Activated CD4-positive, alpha-beta memory T cell treated with anti-CD3 and anti-CD28 coated beads for 36 hours (primary cell): ENCODE results near the gene ANKRD16. TPM values are rescaled to one million over a fixed set of nuclear protein-coding genes. Genes with fewer than 3 reads are reported as not detected.

Experiments
- CTCF ChIA-PET: fragments of 350-600 bp; sonication (Branson Sonifier 250); formaldehyde crosslinking; loops from one replicate; lab custom pipeline; 2021; ENCODE audit warnings: antibody characterized with exemption, inconsistent platforms; lab: Charles Lee
- POLR2A ChIA-PET: fragments of 350-600 bp; sonication (Branson Sonifier 250); formaldehyde crosslinking; loops from one replicate; lab custom pipeline; 2021; ENCODE audit warnings: antibody characterized with exemption; lab: Charles Lee
- DNase-seq: peaks from one replicate; pipeline ENCODE4 v3.0.0-alpha.2; 2020
- H3K27ac Mint-ChIP-seq: one replicate; pipeline ENCODE4 v1.8.0; 2021; ENCODE audit warnings: mixed read lengths
- H3K27me3 Mint-ChIP-seq: one replicate; pipeline ENCODE4 v1.8.0; 2021; ENCODE audit warnings: mixed read lengths
- H3K36me3 Mint-ChIP-seq: one replicate; pipeline ENCODE4 v1.8.0; 2021; ENCODE audit warnings: mixed read lengths
- H3K4me1 Mint-ChIP-seq: one replicate; pipeline ENCODE4 v1.8.0; 2021; ENCODE audit warnings: low read depth, mixed read lengths
- H3K4me3 Mint-ChIP-seq: one replicate; pipeline ENCODE4 v1.8.0; 2021; ENCODE audit warnings: mild to moderate bottlenecking, mixed read lengths
- H3K9me3 Mint-ChIP-seq: one replicate; pipeline ENCODE4 v1.8.0; 2021; ENCODE audit warnings: mixed read lengths
- intact Hi-C: fragments of 100-400 bp; cut with micrococcal nuclease; formaldehyde crosslinking; loops from one replicate; pipeline ENCODE4 v1.15.1; 2023
- total RNA-seq, 2 experiments: library from RNA; stranded (reverse); gene quantifications; one replicate each; pipeline ENCODE4 v1.2.3, GENCODE V29; 2021

ANKRD16 gene
- total RNA-seq, 2 experiments from 2014 or later: 5.9 to 6.4 TPM

GRCh38 chr10:5900247-5900646 lies 10.6 kb upstream of the ANKRD16 start:
- Mint-ChIP-seq H3K9me3 (peaks cover 4% of the 10 kb centered on the region), H3K27ac (no peak overlapping the region), H3K36me3 (peaks cover 30% of the 10 kb centered on the region), H3K4me3 (no peak overlapping the region), H3K4me1 (peaks cover 29% of the 10 kb centered on the region), H3K27me3 (no peaks in the 10 kb centered on the region)
- ChIA-PET CTCF (no interaction called here), POLR2A (no interaction called here)
- intact Hi-C loops: no loop called here
- DNase-seq: no peak

GRCh38 chr10:5898163-5898562 lies 8.5 kb upstream of the ANKRD16 start:
- no peak for DNase-seq
- Mint-ChIP-seq H3K27ac (no peak overlapping the region), H3K36me3 (peaks cover 30% of the 10 kb centered on the region), H3K9me3 (peaks cover 4% of the 10 kb centered on the region), H3K27me3 (no peaks in the 10 kb centered on the region), H3K4me3 (no peak overlapping the region), H3K4me1 (peaks cover 34% of the 10 kb centered on the region)
- CTCF ChIA-PET: no interaction called here
- POLR2A ChIA-PET: no interaction called here
- intact Hi-C loops: no loop called here

GRCh38 chr10:5897504-5897903 lies 7.8 kb upstream of the ANKRD16 start:
- Mint-ChIP-seq H3K4me3 (no peak overlapping the region), H3K9me3 (peaks cover 4% of the 10 kb centered on the region), H3K36me3 (peaks cover 30% of the 10 kb centered on the region), H3K4me1 (peaks cover 38% of the 10 kb centered on the region), H3K27ac (no peak overlapping the region), H3K27me3 (no peaks in the 10 kb centered on the region)
- ChIA-PET CTCF (no interaction called here), POLR2A (no interaction called here)
- intact Hi-C loops: no loop called here
- no peak for DNase-seq

GRCh38 chr10:5897053-5897340 lies 7.3 kb upstream of the ANKRD16 start:
- no peak for DNase-seq
- Mint-ChIP-seq H3K4me1 (peaks cover 40% of the 10 kb centered on the region), H3K4me3 (no peak overlapping the region)

GRCh38 chr10:5896208-5897052 lies 6.7 kb upstream of the ANKRD16 start:
- Mint-ChIP-seq H3K9me3 (peaks cover 4% of the 10 kb centered on the region), H3K4me3 (no peak overlapping the region), H3K36me3 (peaks cover 30% of the 10 kb centered on the region), H3K4me1 (peaks cover 40% of the 10 kb centered on the region), H3K27me3 (no peaks in the 10 kb centered on the region), H3K27ac (peak overlapping the region; percentile 66)
- POLR2A ChIA-PET: no interaction called here
- intact Hi-C loops: no loop called here
- CTCF ChIA-PET: no interaction called here
- no peak for DNase-seq

More at GRCh38 chr10:5897053-5897340, 7.3 kb upstream of the ANKRD16 start:
- POLR2A ChIA-PET: no interaction called here
- H3K27me3 Mint-ChIP-seq: no peaks in the 10 kb centered on the region
- H3K9me3 Mint-ChIP-seq: peaks cover 4% of the 10 kb centered on the region
- no peak overlapping the region for H3K27ac Mint-ChIP-seq
- H3K36me3 Mint-ChIP-seq: peaks cover 30% of the 10 kb centered on the region
- intact Hi-C loops: no loop called here
- CTCF ChIA-PET: no interaction called here

- ChIA-PET POLR2A (no interaction called here), CTCF (no interaction called here)
- peak; percentile 9 for DNase-seq
- H3K27ac Mint-ChIP-seq: peak overlapping the region; percentile 66
- H3K4me3 Mint-ChIP-seq: no peak overlapping the region
- no peaks in the 10 kb centered on the region for H3K27me3 Mint-ChIP-seq
- H3K36me3 Mint-ChIP-seq: peaks cover 33% of the 10 kb centered on the region
- H3K4me1 Mint-ChIP-seq: peaks cover 46% of the 10 kb centered on the region
- peaks cover 4% of the 10 kb centered on the region for H3K9me3 Mint-ChIP-seq
- intact Hi-C loops: no loop called here
Measured at GRCh38 chr10:5895804-5896203, 6.1 kb upstream of the ANKRD16 start.

DNA sequence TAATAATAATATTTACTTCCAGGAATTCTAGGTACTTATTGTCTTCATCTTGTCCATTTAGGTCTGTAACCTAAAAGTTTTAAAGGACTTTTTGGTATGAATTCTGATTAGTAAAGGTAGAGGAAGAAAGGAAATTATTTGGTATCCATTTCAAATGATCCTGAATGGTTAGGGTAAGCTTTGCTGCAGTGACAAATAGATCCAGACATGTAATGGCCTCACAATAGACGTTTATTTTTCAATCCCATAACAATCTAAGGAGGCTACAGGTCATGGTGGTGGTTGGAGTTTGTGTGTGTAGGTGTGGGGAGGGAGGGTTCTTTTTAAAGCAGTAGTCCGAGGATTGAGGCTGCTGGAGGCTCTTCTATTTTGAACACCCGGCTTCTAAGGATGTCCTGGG lies 5.7 kb upstream of the ANKRD16 start:
- Mint-ChIP-seq H3K4me1 (peaks cover 49% of the 10 kb centered on the region), H3K4me3 (no peak overlapping the region), H3K27ac (peak overlapping the region; percentile 66), H3K36me3 (peaks cover 34% of the 10 kb centered on the region), H3K27me3 (no peaks in the 10 kb centered on the region), H3K9me3 (peaks cover 4% of the 10 kb centered on the region)
- CTCF ChIA-PET: no interaction called here
- POLR2A ChIA-PET: no interaction called here
- intact Hi-C loops: no loop called here
- no peak for DNase-seq

- H3K9me3 Mint-ChIP-seq: peaks cover 4% of the 10 kb centered on the region
- intact Hi-C loops: loop anchor here (5.0 kb wide), 1 partner anchor 192 kb away; the partner anchor contains the start of gene RBM17
Measured at GRCh38 chr10:5894873-5895272, 5.2 kb upstream of the ANKRD16 start.

GRCh38 chr10:5894403-5894802 lies 4.7 kb upstream of the ANKRD16 start:
- POLR2A ChIA-PET: no interaction called here
- Mint-ChIP-seq H3K36me3 (peaks cover 34% of the 10 kb centered on the region), H3K27ac (no peak overlapping the region), H3K9me3 (peaks cover 4% of the 10 kb centered on the region), H3K4me3 (no peak overlapping the region), H3K4me1 (peaks cover 49% of the 10 kb centered on the region), H3K27me3 (no peaks in the 10 kb centered on the region)
- intact Hi-C loops: loop anchor here (5.0 kb wide), 1 partner anchor 193 kb away; the partner anchor contains the start of gene RBM17
- CTCF ChIA-PET: no interaction called here
- DNase-seq: no peak

More at GRCh38 chr10:5894873-5895272, 5.2 kb upstream of the ANKRD16 start:
- CTCF ChIA-PET: no interaction called here
- no peak overlapping the region for H3K27ac Mint-ChIP-seq
- DNase-seq: no peak
- peaks cover 34% of the 10 kb centered on the region for H3K36me3 Mint-ChIP-seq
- no peak overlapping the region for H3K4me3 Mint-ChIP-seq
- peaks cover 49% of the 10 kb centered on the region for H3K4me1 Mint-ChIP-seq
- H3K27me3 Mint-ChIP-seq: no peaks in the 10 kb centered on the region
- POLR2A ChIA-PET: no interaction called here

- no peak overlapping the region for H3K27ac Mint-ChIP-seq
- DNase-seq: no peak
- H3K9me3 Mint-ChIP-seq: peaks cover 4% of the 10 kb centered on the region
- ChIA-PET POLR2A (interaction anchor here (0.5 kb wide), 1 partner anchor 80 kb away, joined by 3 read pairs; the partner anchor contains the start of gene GDI2), CTCF (no interaction called here)
- H3K36me3 Mint-ChIP-seq: peaks cover 35% of the 10 kb centered on the region
- H3K27me3 Mint-ChIP-seq: no peaks in the 10 kb centered on the region
- H3K4me3 Mint-ChIP-seq: no peak overlapping the region
- intact Hi-C loops: loop anchor here (5.0 kb wide), 1 partner anchor 194 kb away; the partner anchor contains the start of gene RBM17
- peaks cover 54% of the 10 kb centered on the region for H3K4me1 Mint-ChIP-seq
Measured at GRCh38 chr10:5893321-5893720, 3.6 kb upstream of the ANKRD16 start.

GRCh38 chr10:5892007-5892406 lies 2.3 kb upstream of the ANKRD16 start:
- ChIA-PET CTCF (interaction anchor here (1.2 kb wide), 1 partner anchor 18 kb away, joined by 4 read pairs; no protein-coding TSS in a partner anchor), POLR2A (no interaction called here)
- intact Hi-C loops: loop anchor here (5.0 kb wide), 1 partner anchor 195 kb away; the partner anchor contains the start of gene RBM17
- H3K27ac Mint-ChIP-seq: peak overlapping the region; percentile 15
- H3K36me3 Mint-ChIP-seq: peaks cover 25% of the 10 kb centered on the region
- H3K27me3 Mint-ChIP-seq: no peaks in the 10 kb centered on the region
- H3K9me3 Mint-ChIP-seq: no peaks in the 10 kb centered on the region
- H3K4me1 Mint-ChIP-seq: peaks cover 63% of the 10 kb centered on the region
- peak overlapping the region; percentile 36 for H3K4me3 Mint-ChIP-seq
- no peak for DNase-seq

GRCh38 chr10:5891009-5891408 lies 1.3 kb upstream of the ANKRD16 start:
- Mint-ChIP-seq H3K9me3 (no peaks in the 10 kb centered on the region), H3K27ac (peak overlapping the region; percentile 80), H3K27me3 (no peaks in the 10 kb centered on the region), H3K4me1 (peaks cover 61% of the 10 kb centered on the region), H3K4me3 (peak overlapping the region; percentile 93), H3K36me3 (peaks cover 24% of the 10 kb centered on the region)
- ChIA-PET CTCF (interaction anchor here (1.0 to 1.5 kb wide), 4 partner anchors 17 to 268 kb away, joined by 3 to 6 read pairs (median 4); no protein-coding TSS in a partner anchor), POLR2A (interaction anchor here (1.2 to 2.4 kb wide), 4 partner anchors 47 to 115 kb away, joined by 4 to 20 read pairs (median 6); partner anchors contain the start of gene GDI2)
- intact Hi-C loops: loop anchor here (2.0 to 5.0 kb wide), 2 partner anchors 86 to 196 kb away; partner anchors contain the start of genes IL15RA and RBM17
- DNase-seq: no peak
